C4-2B (cell line): Measurements from ENCODE around the gene TACR1.

Experiments
- ZFX ChIP-seq: fragments of 450-650 bp; IDR thresholded peaks from 2 replicates; pipeline ENCODE4 v1.6.1; 2017
- TF ChIP-seq, protein P1 (sequence below): fragments of 450-650 bp; conservative IDR thresholded peaks from 2 replicates; pipeline ENCODE4 v1.5.1; 2017; ENCODE audit warnings: mild to moderate bottlenecking

- TF ChIP-seq, protein P1, sequence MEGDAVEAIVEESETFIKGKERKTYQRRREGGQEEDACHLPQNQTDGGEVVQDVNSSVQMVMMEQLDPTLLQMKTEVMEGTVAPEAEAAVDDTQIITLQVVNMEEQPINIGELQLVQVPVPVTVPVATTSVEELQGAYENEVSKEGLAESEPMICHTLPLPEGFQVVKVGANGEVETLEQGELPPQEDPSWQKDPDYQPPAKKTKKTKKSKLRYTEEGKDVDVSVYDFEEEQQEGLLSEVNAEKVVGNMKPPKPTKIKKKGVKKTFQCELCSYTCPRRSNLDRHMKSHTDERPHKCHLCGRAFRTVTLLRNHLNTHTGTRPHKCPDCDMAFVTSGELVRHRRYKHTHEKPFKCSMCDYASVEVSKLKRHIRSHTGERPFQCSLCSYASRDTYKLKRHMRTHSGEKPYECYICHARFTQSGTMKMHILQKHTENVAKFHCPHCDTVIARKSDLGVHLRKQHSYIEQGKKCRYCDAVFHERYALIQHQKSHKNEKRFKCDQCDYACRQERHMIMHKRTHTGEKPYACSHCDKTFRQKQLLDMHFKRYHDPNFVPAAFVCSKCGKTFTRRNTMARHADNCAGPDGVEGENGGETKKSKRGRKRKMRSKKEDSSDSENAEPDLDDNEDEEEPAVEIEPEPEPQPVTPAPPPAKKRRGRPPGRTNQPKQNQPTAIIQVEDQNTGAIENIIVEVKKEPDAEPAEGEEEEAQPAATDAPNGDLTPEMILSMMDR: no peak
- TF ChIP-seq ZFX: no peak
These were observed 98.5 kb downstream of the TACR1 start for GRCh38 chr2:75100801-75101151.
